Activated B cell treated with CpG ODN at 0.5 μM for 24 hours (primary cell): ENCODE results near the gene NF1. TPM values are rescaled to one million over a fixed set of nuclear protein-coding genes. Genes with fewer than 3 reads are reported as not detected.
"Not testable (repeated sequence)": the region's sequence is repeated elsewhere in the genome, so short reads cannot be mapped to it uniquely, and the experiment has no call there.

ENCODE experiments used
- ATAC-seq: fragments of 200-7000 bp; cut with Tn5 transposase; one replicate; pipeline ENCODE4 v1.10.0; 2021; ENCODE audit warnings: low read depth, mild to moderate bottlenecking, moderate library complexity
- CTCF ChIA-PET: fragments of 350-600 bp; sonication (Branson Sonifier 250); formaldehyde crosslinking; loops from one replicate; lab custom pipeline; 2021; ENCODE audit warnings: antibody characterized with exemption; lab: Charles Lee
- POLR2A ChIA-PET: fragments of 350-600 bp; sonication (Branson Sonifier 250); formaldehyde crosslinking; loops from one replicate; lab custom pipeline; 2021; ENCODE audit warnings: antibody characterized with exemption; lab: Charles Lee
- DNase-seq: peaks from one replicate; pipeline ENCODE4 v3.0.0; 2022
- H3K27ac Mint-ChIP-seq: one replicate; pipeline ENCODE4 v1.8.0; 2020; ENCODE audit warnings: mixed read lengths
- H3K27me3 Mint-ChIP-seq: one replicate; pipeline ENCODE4 v1.8.0; 2021; ENCODE audit warnings: mixed read lengths
- H3K36me3 Mint-ChIP-seq: one replicate; pipeline ENCODE4 v1.8.0; 2021; ENCODE audit warnings: low read depth, mixed read lengths
- H3K4me1 Mint-ChIP-seq: one replicate; pipeline ENCODE4 v1.8.0; 2021; ENCODE audit warnings: mixed read lengths
- H3K4me3 Mint-ChIP-seq: one replicate; pipeline ENCODE4 v1.8.0; 2020; ENCODE audit warnings: mild to moderate bottlenecking, mixed read lengths
- H3K9me3 Mint-ChIP-seq: one replicate; pipeline ENCODE4 v1.8.0; 2020; ENCODE audit warnings: mixed read lengths
- CTCF ChIP-seq: fragments of 200-600 bp; IDR thresholded peaks from one replicate; pipeline ENCODE4 v1.8.0; 2022; ENCODE audit warnings: antibody characterized with exemption, mild to moderate bottlenecking
- intact Hi-C: fragments of 100-400 bp; cut with micrococcal nuclease; formaldehyde crosslinking; loops from one replicate; pipeline ENCODE4 v1.15.1; 2024
- total RNA-seq: library from RNA; stranded (reverse); gene quantifications from 2 replicates; pipeline ENCODE4 v1.2.3, GENCODE V29; 2022

NF1 gene
- total RNA-seq, 1 donor from 2014 or later, result 27.4 TPM

DNA sequence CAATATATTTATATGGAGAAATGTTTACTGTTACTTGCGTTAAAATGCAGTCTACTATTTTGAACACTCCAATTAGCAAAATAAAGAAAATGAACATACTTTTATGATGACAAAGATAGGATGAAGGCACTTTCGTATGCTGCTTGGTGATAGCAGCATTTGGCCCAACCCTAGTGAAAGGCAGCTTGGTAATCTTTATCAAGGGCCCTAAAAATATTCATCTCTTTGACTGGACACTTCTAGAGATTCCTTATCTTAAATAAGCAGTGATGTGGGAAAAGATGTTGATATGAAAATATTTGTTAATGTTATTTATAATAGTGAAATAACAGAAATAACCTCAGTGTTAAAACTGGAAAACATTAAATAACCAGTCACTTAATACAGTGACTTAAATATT is 79.4 kb downstream of the NF1 start:
- ATAC-seq, result no peak
- ChIA-PET CTCF (no interaction called here), POLR2A (interaction anchor here (0.6 kb wide), 1 partner anchor 383 kb away, joined by 3 read pairs; no protein-coding TSS in a partner anchor)
- Mint-ChIP-seq H3K27ac (no peak overlapping the region), H3K27me3 (no peaks in the 10 kb centered on the region), H3K4me3 (no peak overlapping the region), H3K4me1 (no peaks in the 10 kb centered on the region), H3K9me3 (no peaks in the 10 kb centered on the region), H3K36me3 (peaks cover 2% of the 10 kb centered on the region)
- no peak for DNase-seq
- intact Hi-C loops, result no loop called here
- no peak for TF ChIP-seq CTCF

- DNase-seq (no peak), ATAC-seq (no peak)
- Mint-ChIP-seq H3K4me1 (no peaks in the 10 kb centered on the region), H3K9me3 (no peaks in the 10 kb centered on the region), H3K27ac (no peak overlapping the region), H3K4me3 (no peak overlapping the region), H3K36me3 (peaks cover 2% of the 10 kb centered on the region), H3K27me3 (no peaks in the 10 kb centered on the region)
- TF ChIP-seq CTCF, result no peak
- ChIA-PET CTCF (no interaction called here), POLR2A (interaction anchor here (0.6 to 0.7 kb wide), 2 partner anchors 10 to 77 kb away, joined by 3 to 6 read pairs; no protein-coding TSS in a partner anchor)
- intact Hi-C loops, result no loop called here
These were observed 80.5 kb downstream of the NF1 start for GRCh38 chr17:31175237-31175636.

- H3K27me3 Mint-ChIP-seq, H3K4me3 Mint-ChIP-seq, ATAC-seq, H3K27ac Mint-ChIP-seq, H3K36me3 Mint-ChIP-seq, H3K4me1 Mint-ChIP-seq, H3K9me3 Mint-ChIP-seq, DNase-seq, intact Hi-C loops, POLR2A ChIA-PET, CTCF ChIA-PET: not testable (repeated sequence)
These were observed 81.4 kb downstream of the NF1 start for GRCh38 chr17:31176143-31176542.

GRCh38 chr17:31178951-31179350 is 84.2 kb downstream of the NF1 start:
- H3K27me3 Mint-ChIP-seq, H3K4me3 Mint-ChIP-seq, intact Hi-C loops, H3K9me3 Mint-ChIP-seq, POLR2A ChIA-PET, H3K4me1 Mint-ChIP-seq, DNase-seq, H3K27ac Mint-ChIP-seq, CTCF ChIA-PET, ATAC-seq: not testable (repeated sequence)
- H3K36me3 Mint-ChIP-seq, result peaks cover 15% of the 10 kb centered on the region

DNA sequence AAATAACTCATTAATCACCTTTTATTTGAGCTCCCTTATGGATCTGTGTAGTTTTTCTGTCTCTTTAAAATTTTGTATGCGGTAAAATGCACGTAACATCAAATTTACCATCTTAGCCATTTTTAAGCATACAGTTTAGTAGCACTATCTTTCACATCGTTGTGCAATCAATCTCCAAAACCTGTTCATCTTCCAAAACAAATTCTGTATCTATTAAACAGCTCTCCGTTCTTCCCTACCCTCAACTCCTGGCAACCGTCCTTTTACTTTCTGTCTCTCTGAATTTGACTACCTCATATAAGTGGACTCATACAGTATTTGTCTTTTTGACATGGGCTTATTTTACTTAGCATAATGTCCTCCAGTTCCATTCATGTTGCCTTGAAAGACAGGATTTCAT is 100.5 kb downstream of the NF1 start:
- CTCF ChIA-PET, result interaction anchor here (2.1 kb wide), 1 partner anchor 22 kb away, joined by 4 read pairs; no protein-coding TSS in a partner anchor
- Mint-ChIP-seq H3K9me3 (peaks cover 3% of the 10 kb centered on the region), H3K27me3 (no peaks in the 10 kb centered on the region), H3K4me1 (no peaks in the 10 kb centered on the region), H3K36me3 (no peaks in the 10 kb centered on the region), H3K4me3 (no peak overlapping the region), H3K27ac (no peak overlapping the region)
- intact Hi-C loops, result no loop called here
- POLR2A ChIA-PET, result no interaction called here
- DNase-seq (no peak), ATAC-seq (no peak)
- no peak for TF ChIP-seq CTCF

GRCh38 chr17:31198026-31198425 is 103.2 kb downstream of the NF1 start:
- Mint-ChIP-seq H3K36me3 (peaks cover 5% of the 10 kb centered on the region), H3K4me3 (no peak overlapping the region), H3K27me3 (no peaks in the 10 kb centered on the region), H3K9me3 (peaks cover 3% of the 10 kb centered on the region), H3K4me1 (no peaks in the 10 kb centered on the region), H3K27ac (no peak overlapping the region)
- intact Hi-C loops, result no loop called here
- POLR2A ChIA-PET, result no interaction called here
- ATAC-seq (no peak), DNase-seq (no peak)
- no peak for TF ChIP-seq CTCF
- CTCF ChIA-PET, result interaction anchor here (1.0 kb wide), 1 partner anchor 19 kb away, joined by 3 read pairs; no protein-coding TSS in a partner anchor

GRCh38 chr17:31198666-31199065 is 103.9 kb downstream of the NF1 start:
- DNase-seq, POLR2A ChIA-PET, CTCF ChIA-PET, intact Hi-C loops, H3K9me3 Mint-ChIP-seq, H3K36me3 Mint-ChIP-seq, ATAC-seq, H3K27ac Mint-ChIP-seq, H3K27me3 Mint-ChIP-seq, H3K4me1 Mint-ChIP-seq, H3K4me3 Mint-ChIP-seq: not testable (repeated sequence)
